A673 (cell line): Measurements from ENCODE around the gene KLHL5. TPM values are rescaled to one million over a fixed set of nuclear protein-coding genes. Genes with fewer than 3 reads are reported as not detected.

Source experiments
- BruUV-seq: library from RNA; stranded (reverse); fragments of 400-500 nt; replicated peaks from 2 replicates; lab custom pipeline; 2021; lab: Mats Ljungman, UMichigan
- CTCF ChIA-PET: fragments of 300-600 bp; sonication (Branson Sonifier 250); formaldehyde crosslinking; loops from one replicate; lab custom pipeline; 2022; ENCODE audit warnings: antibody characterized with exemption; lab: Charles Lee
- POLR2A ChIA-PET: fragments of 300-600 bp; sonication (Branson Sonifier 250); formaldehyde crosslinking; loops from one replicate; lab custom pipeline; 2022; ENCODE audit warnings: antibody characterized with exemption; ENCODE audit not compliant: low non-redundant PET; lab: Charles Lee
- DNase-seq: peaks from one replicate; pipeline ENCODE4 v3.0.0-alpha.2; 2015; ENCODE audit warnings: low spot score
- H3K27ac ChIP-seq: fragments of 200-600 bp; sonication (generic); 2 replicates; pipeline ENCODE4 v1.5.1; 2016; ENCODE audit warnings: mixed run types, low read depth, mild to moderate bottlenecking, mixed read lengths, antibody characterized with exemption, low read length; ENCODE audit not compliant: poor library complexity, severe bottlenecking
- H3K27me3 ChIP-seq: fragments of 200-600 bp; sonication (generic); replicated peaks from 2 replicates; pipeline ENCODE4 v1.6.1; 2017; ENCODE audit warnings: mixed run types, low read depth, mild to moderate bottlenecking, mixed read lengths, antibody characterized with exemption, low read length; ENCODE audit not compliant: insufficient read depth, poor library complexity
- H3K36me3 ChIP-seq: fragments of 200-600 bp; sonication (generic); 2 replicates; pipeline ENCODE4 v1.6.1; 2016; ENCODE audit warnings: mixed run types, mild to moderate bottlenecking, mixed read lengths, antibody characterized with exemption, low read length; ENCODE audit not compliant: insufficient read depth, poor library complexity, severe bottlenecking
- H3K4me1 ChIP-seq: fragments of 200-600 bp; sonication (generic); 2 replicates; pipeline ENCODE4 v1.6.1; 2017; ENCODE audit warnings: mixed run types, mild to moderate bottlenecking, mixed read lengths, antibody characterized with exemption, low read length; ENCODE audit not compliant: insufficient read depth, poor library complexity, severe bottlenecking
- H3K4me3 ChIP-seq: fragments of 200-600 bp; sonication (generic); 2 replicates; pipeline ENCODE4 v1.5.1; 2016; ENCODE audit warnings: low read depth, mixed run types, mild to moderate bottlenecking, mixed read lengths, low read length; ENCODE audit not compliant: poor library complexity, severe bottlenecking
- H3K9me3 ChIP-seq: fragments of 200-600 bp; sonication (generic); 2 replicates; pipeline ENCODE4 v1.6.1; 2016; ENCODE audit warnings: mixed run types, low read depth, mild to moderate bottlenecking, mixed read lengths, antibody characterized with exemption, low read length; ENCODE audit not compliant: poor library complexity, severe bottlenecking
- EZH2 ChIP-seq: fragments of 200-600 bp; sonication (generic); IDR thresholded peaks from 2 replicates; pipeline ENCODE4 v1.6.1; 2017; ENCODE audit warnings: borderline replicate concordance, low read depth, mild to moderate bottlenecking, mixed read lengths, antibody characterized with exemption, low read length; ENCODE audit not compliant: poor library complexity, severe bottlenecking
- intact Hi-C: fragments of 100-400 bp; cut with micrococcal nuclease; formaldehyde crosslinking; loops from one replicate; pipeline ENCODE4 v1.10.0; 2022; ENCODE audit not compliant: unreplicated experiment
- total RNA-seq: library from RNA; stranded (reverse); gene quantifications from 2 replicates; pipeline ENCODE4 v1.2.3, GENCODE V29; 2021
- TF ChIP-seq, protein P1 (sequence below): fragments of 300-800, 200-600 bp; sonication (generic); conservative IDR thresholded peaks from 2 replicates; pipeline ENCODE4 v1.5.1; 2017; ENCODE audit warnings: low read depth, mild to moderate bottlenecking, antibody characterized with exemption, low read length, moderate library complexity, mixed read lengths

Gene KLHL5
- total RNA-seq, 1 experiment from 2014 or later: 21.6 TPM

DNA sequence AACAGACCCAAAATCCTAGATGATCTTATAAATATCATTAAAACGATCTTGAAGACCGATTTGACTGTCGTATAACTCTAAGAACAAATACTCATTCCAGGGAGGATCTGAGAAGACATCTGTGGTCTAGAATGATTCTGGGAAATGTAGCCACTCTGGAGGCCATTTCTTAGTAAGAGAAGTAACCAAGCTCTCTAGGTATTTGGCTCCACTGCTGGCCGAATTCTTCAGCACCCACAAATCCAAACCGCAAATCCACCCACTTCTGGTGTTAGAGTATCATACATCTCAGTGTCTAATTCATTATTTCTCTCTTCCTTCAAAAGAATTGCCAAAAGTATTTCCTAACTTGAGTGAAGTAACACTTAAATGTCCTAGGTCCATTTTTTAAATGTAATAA is 23.9 kb downstream of the KLHL5 start:
- no peak for TF ChIP-seq EZH2
- TF ChIP-seq, protein P1, sequence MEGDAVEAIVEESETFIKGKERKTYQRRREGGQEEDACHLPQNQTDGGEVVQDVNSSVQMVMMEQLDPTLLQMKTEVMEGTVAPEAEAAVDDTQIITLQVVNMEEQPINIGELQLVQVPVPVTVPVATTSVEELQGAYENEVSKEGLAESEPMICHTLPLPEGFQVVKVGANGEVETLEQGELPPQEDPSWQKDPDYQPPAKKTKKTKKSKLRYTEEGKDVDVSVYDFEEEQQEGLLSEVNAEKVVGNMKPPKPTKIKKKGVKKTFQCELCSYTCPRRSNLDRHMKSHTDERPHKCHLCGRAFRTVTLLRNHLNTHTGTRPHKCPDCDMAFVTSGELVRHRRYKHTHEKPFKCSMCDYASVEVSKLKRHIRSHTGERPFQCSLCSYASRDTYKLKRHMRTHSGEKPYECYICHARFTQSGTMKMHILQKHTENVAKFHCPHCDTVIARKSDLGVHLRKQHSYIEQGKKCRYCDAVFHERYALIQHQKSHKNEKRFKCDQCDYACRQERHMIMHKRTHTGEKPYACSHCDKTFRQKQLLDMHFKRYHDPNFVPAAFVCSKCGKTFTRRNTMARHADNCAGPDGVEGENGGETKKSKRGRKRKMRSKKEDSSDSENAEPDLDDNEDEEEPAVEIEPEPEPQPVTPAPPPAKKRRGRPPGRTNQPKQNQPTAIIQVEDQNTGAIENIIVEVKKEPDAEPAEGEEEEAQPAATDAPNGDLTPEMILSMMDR: no peak
- CTCF ChIA-PET: no interaction called here
- Histone ChIP-seq H3K4me3 (no peak overlapping the region), H3K4me1 (no peaks in the 10 kb centered on the region), H3K9me3 (no peaks in the 10 kb centered on the region), H3K27me3 (no peaks in the 10 kb centered on the region), H3K27ac (no peak overlapping the region), H3K36me3 (no peaks in the 10 kb centered on the region)
- POLR2A ChIA-PET: no interaction called here
- DNase-seq: no peak
- intact Hi-C loops: no loop called here
- no TSS peak for BruUV-seq

DNA sequence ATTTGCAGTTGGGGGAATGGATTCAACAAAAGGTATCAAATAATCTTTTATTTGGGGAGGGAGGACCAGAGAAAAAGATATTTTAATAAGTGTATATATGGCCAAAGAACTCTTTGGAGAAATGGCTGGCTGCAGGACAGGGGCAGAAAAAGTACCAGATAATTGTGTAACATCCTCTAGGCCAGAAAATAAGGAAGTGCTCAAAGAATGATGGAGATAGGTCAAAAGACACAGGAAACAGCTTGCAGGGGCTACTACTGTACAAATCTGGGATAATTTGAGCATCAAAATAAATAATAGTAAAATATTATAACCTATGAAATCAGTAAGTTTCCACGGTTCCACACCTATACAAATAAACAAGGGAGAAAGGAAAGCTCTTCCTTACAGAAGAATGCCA is 34.8 kb downstream of the KLHL5 start:
- Histone ChIP-seq H3K9me3 (no peaks in the 10 kb centered on the region), H3K4me1 (no peaks in the 10 kb centered on the region), H3K36me3 (no peaks in the 10 kb centered on the region), H3K4me3 (no peak overlapping the region), H3K27me3 (no peaks in the 10 kb centered on the region), H3K27ac (no peak overlapping the region)
- ChIA-PET POLR2A (no interaction called here), CTCF (no interaction called here)
- no TSS peak for BruUV-seq
- intact Hi-C loops: no loop called here
- TF ChIP-seq EZH2: no peak
- TF ChIP-seq, protein P1: no peak
- DNase-seq: no peak

DNA sequence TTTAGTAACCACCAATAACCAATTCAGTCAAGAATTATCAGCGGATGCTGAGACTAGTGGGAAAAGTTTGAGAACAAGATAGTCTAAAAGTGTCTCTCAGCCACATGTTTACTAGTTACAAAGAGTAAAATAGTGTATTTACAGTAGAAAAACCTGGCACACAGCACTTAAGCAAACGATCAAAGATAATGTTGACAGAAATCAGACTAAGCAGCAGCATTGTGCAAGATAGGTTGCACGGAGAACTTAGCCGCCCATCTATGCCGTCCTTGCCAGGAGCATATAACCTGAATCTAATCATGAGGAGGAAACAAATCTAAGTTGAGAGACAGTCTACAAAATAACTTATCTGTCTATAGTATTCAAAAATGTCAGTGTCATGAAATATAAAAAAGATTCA is 35.3 kb downstream of the KLHL5 start:
- no peak for TF ChIP-seq EZH2
- TF ChIP-seq, protein P1: no peak
- no peaks in the 10 kb centered on the region for H3K9me3 ChIP-seq
- H3K27me3 ChIP-seq: no peaks in the 10 kb centered on the region
- POLR2A ChIA-PET: no interaction called here
- no peaks in the 10 kb centered on the region for H3K4me1 ChIP-seq
- CTCF ChIA-PET: no interaction called here
- BruUV-seq: no TSS peak
- DNase-seq: no peak
- intact Hi-C loops: no loop called here
- H3K4me3 ChIP-seq: no peak overlapping the region
- no peak overlapping the region for H3K27ac ChIP-seq
- no peaks in the 10 kb centered on the region for H3K36me3 ChIP-seq
